ENCODE data around the gene PPP1CA. TPM values are rescaled to one million over a fixed set of nuclear protein-coding genes. Genes with fewer than 3 reads are reported as not detected.

PPP1CA gene
- total and polyA plus RNA-seq, 12 donors = 105 to 289 (median 151) TPM

- Histone ChIP-seq H3K9me3 (replicated peaks in 1 of 3) (no peaks in the 10 kb centered on the region), H3K4me1 (replicated peaks in 1 of 2) (peaks cover 37 to 51% of the 10 kb centered on the region in 2 donors), H3K4me3 (no peak overlapping the region), H3K27me3 (no peaks in the 10 kb centered on the region), H3K36me3 (replicated peaks in 1 of 2) (no peaks in the 10 kb centered on the region), H3K27ac (peak overlapping the region in 4 of 5 donors; percentile 57 to 99 (median 98))
- TF ChIP-seq POLR2A (IDR thresholded peaks at IDR 0.05) (no peak), CTCF (IDR thresholded peaks at IDR 0.05) (peak; percentile 77 to 92 (median 88))
- DNase-seq = peak in 6 of 7 donors; percentile 57 to 78 (median 65)
- intact Hi-C loops (cut with DNase I) = loop anchor here in 1 of 2 donors (2.0 kb wide), 1 partner anchor 31 kb away; no protein-coding TSS in a partner anchor
- WGBS, 4 donors = 48 to 55% (median 51%) methylated on average over 10 to 11 of the region's 11 CpGs
These were observed 50.2 kb downstream of the PPP1CA start for GRCh38 chr11:67351275-67352005.

DNA sequence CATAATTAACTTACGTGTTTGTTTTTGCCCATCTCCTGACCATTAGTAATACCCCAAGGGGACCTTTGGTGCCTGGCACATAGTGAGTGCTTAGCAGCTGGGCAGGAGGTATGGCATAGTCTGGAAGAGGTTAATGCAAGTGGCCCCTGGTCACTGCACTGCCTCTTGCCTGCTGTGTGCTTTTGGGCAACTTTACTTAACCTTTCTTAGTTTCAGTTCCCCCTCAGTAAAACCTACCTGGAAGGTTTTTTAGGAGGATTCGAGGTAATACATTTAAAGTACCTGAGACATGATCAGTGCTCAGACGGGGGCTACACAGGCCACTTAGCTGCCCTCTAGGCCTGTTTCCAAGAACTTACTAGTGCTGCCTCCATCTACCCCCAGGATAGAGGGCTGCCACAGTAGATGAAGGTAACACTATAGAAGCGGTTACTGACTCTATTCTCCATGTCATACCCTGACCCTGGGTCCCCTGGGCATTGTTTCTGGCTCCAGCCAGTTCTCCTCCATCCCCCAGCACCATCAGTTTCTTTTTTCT, 51.7 kb downstream of the PPP1CA start:
- Histone ChIP-seq H3K4me3 (no peak overlapping the region), H3K36me3 (replicated peaks in 1 of 2) (no peaks in the 10 kb centered on the region), H3K27me3 (no peaks in the 10 kb centered on the region), H3K4me1 (replicated peaks in 1 of 2) (peaks cover 32 to 38% of the 10 kb centered on the region in 2 donors), H3K27ac (no peak overlapping the region), H3K9me3 (replicated peaks in 1 of 3) (no peaks in the 10 kb centered on the region)
- no peak for DNase-seq
- WGBS, 4 donors = 82 to 91% (median 85%) methylated on average over 4 of the region's 4 CpGs
- TF ChIP-seq CTCF (IDR thresholded peaks at IDR 0.05) = no peak
- no peak for TF ChIP-seq POLR2A (IDR thresholded peaks at IDR 0.05)
- intact Hi-C loops (cut with DNase I) = loop anchor here in 1 of 2 donors (5.0 kb wide), 1 partner anchor 32 kb away; no protein-coding TSS in a partner anchor

DNA sequence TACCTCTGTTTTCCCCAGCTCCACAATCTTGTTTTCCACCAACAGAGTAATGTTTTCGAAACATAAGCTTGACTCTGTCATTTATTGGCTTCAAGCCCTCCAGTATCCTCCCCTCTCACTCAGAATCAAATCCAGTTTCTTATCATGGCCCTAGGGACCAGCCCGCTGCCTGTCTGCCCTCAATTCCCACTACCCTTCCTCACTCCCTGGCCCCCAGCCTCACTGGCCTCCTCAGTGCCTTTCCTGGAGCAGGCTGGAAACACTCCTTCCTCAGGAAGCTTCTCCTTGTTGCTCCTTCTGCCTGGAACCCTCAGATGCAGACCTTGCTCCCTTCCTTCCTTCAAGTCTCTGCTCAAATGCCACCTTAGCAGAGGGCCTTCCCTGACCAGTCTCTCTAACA, 52.2 kb downstream of the PPP1CA start:
- Histone ChIP-seq H3K27me3 (no peaks in the 10 kb centered on the region), H3K4me3 (no peak overlapping the region), H3K9me3 (replicated peaks in 1 of 3) (no peaks in the 10 kb centered on the region), H3K36me3 (replicated peaks in 1 of 2) (no peaks in the 10 kb centered on the region), H3K27ac (no peak overlapping the region), H3K4me1 (replicated peaks in 1 of 2) (peaks cover 26 to 32% of the 10 kb centered on the region in 2 donors)
- DNase-seq = no peak
- TF ChIP-seq CTCF (IDR thresholded peaks at IDR 0.05) (no peak), POLR2A (IDR thresholded peaks at IDR 0.05) (no peak)
- intact Hi-C loops (cut with DNase I) = loop anchor here in 1 of 2 donors (5.0 kb wide), 1 partner anchor 33 kb away; no protein-coding TSS in a partner anchor
- WGBS, 4 donors = 86 to 97% (median 89%) methylated on average over 2 of the region's 2 CpGs

DNA sequence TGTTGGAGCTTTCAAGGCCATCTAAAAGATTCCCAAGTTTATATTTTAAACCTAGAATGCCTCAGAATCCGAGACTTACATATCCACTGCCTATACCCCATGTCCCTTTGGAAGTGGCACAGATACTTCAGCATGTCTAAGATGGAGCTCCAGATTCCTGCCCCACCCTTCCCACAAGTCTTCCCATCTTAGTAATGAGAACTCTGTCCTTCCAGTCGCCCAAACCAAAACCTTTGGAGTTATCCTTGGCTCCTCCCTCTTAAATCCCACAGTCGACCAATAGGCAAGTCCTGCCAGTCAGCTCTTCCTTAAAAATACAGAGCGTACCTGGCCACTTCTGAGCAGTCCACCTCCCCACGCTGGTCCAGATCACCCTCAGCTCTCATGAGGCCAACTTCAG, 52.6 kb downstream of the PPP1CA start:
- H3K4me1 ChIP-seq (replicated peaks in 1 of 2) = peaks cover 22 to 28% of the 10 kb centered on the region in 2 donors
- no peaks in the 10 kb centered on the region for H3K9me3 ChIP-seq (replicated peaks in 1 of 3)
- no peak overlapping the region for H3K27ac ChIP-seq
- TF ChIP-seq CTCF (IDR thresholded peaks at IDR 0.05) = no peak
- no peak for TF ChIP-seq POLR2A (IDR thresholded peaks at IDR 0.05)
- H3K27me3 ChIP-seq = no peaks in the 10 kb centered on the region
- intact Hi-C loops (cut with DNase I) = loop anchor here in 1 of 2 donors (5.0 kb wide), 1 partner anchor 33 kb away; no protein-coding TSS in a partner anchor
- no peaks in the 10 kb centered on the region for H3K36me3 ChIP-seq (replicated peaks in 1 of 2)
- H3K4me3 ChIP-seq = no peak overlapping the region
- no peak for DNase-seq
- 75 to 85% (median 83%) methylated on average over 5 of the region's 5 CpGs for WGBS, 4 donors
